Panc1 (cell line): ENCODE measurements around the gene SETD3.

Experiments
- CTCF ChIP-seq: fragments of 450-650 bp; IDR thresholded peaks from 2 replicates; pipeline ENCODE4 v1.5.1; 2017; ENCODE audit warnings: mild to moderate bottlenecking
- POLR2AphosphoS5 ChIP-seq: IDR thresholded peaks from 2 replicates; pipeline ENCODE4 v1.6.1; 2012; ENCODE audit warnings: mild to moderate bottlenecking, low read depth, low read length, moderate library complexity
- REST ChIP-seq, 2 experiments: IDR thresholded peaks; 2 replicates each; pipeline ENCODE4 v1.6.1; 2011 to 2012; ENCODE audit warnings: low read depth in 2 of 2, control low read depth in 1 of 2, low read length in 1 of 2, mild to moderate bottlenecking in 1 of 2, moderate library complexity in 1 of 2; ENCODE audit not compliant: insufficient read depth in 1 of 2
- TCF7L2 ChIP-seq: IDR thresholded peaks from 2 replicates; pipeline ENCODE4 v1.6.1; 2011; ENCODE audit warnings: mild to moderate bottlenecking, low read depth, low read length, inconsistent platforms

GRCh38 chr14:99402950-99403349 lies 77.7 kb downstream of the SETD3 start:
- TF ChIP-seq POLR2AphosphoS5 = no peak
- no peak for TF ChIP-seq CTCF
- TF ChIP-seq TCF7L2 = no peak
- no peak for TF ChIP-seq REST (IDR thresholded peaks at IDR 0.05; ENCODE audit: insufficient read depth in 1 of 2, low read depth in 2 of 2, low read length in 1 of 2)
